GM23338 (cell line): ENCODE data around the gene BCDIN3D.

Experiments
- EZH2 ChIP-seq: fragments of 200-600 bp; sonication (generic); IDR thresholded peaks from one replicate; pipeline ENCODE4 v1.8.0; 2017; ENCODE audit warnings: antibody characterized with exemption, mild to moderate bottlenecking, low read depth; ENCODE audit not compliant: unreplicated experiment
- JUNB ChIP-seq: IDR thresholded peaks from one replicate; pipeline ENCODE4 v1.6.1; 2016; ENCODE audit warnings: antibody characterized with exemption; ENCODE audit not compliant: unreplicated experiment
- NANOG ChIP-seq: IDR thresholded peaks from 2 replicates; pipeline ENCODE4 v1.6.1; 2016; ENCODE audit warnings: antibody characterized with exemption, borderline replicate concordance
- POLR2AphosphoS5 ChIP-seq: IDR thresholded peaks from 2 replicates; pipeline ENCODE4 v1.6.1; 2016; ENCODE audit warnings: antibody characterized with exemption, low read depth
- REST ChIP-seq: IDR thresholded peaks from one replicate; pipeline ENCODE4 v1.6.1; 2018; ENCODE audit warnings: antibody characterized with exemption; ENCODE audit not compliant: unreplicated experiment
- ZNF331 ChIP-seq: fragments of 250-450 bp; sonication (Bioruptor Pico); IDR thresholded peaks from 2 replicates; pipeline ENCODE4 v1.5.0; 2020; ENCODE audit warnings: low read depth, mild to moderate bottlenecking, moderate library complexity
- TF ChIP-seq, protein P1 (sequence below), 2 experiments: fragments of 200-600 bp in 1 of 2; sonication (generic) in 1 of 2; conservative IDR thresholded peaks; 2 replicates each; pipeline versions ENCODE4 v1.5.1 to v1.6.1; 2016 to 2017; ENCODE audit warnings: antibody characterized with exemption in 2 of 2, low read depth in 2 of 2, mild to moderate bottlenecking in 2 of 2, moderate library complexity in 1 of 2

DNA sequence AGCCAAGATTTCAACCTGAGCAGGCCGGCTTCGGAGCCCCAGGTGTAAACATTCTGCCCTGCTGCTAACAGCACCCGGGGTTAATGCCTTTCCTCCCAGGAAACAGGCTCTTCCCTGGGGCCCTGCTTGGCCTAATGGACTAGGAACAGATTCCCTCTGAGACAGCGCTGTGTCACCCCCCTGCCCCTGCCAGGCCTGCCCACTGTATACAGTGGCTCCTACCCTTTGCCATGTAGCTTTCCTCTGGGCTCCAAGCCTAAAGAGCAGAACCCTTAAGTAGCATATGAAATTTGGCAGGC, 28.3 kb upstream of the BCDIN3D start:
- TF ChIP-seq, protein P1, sequence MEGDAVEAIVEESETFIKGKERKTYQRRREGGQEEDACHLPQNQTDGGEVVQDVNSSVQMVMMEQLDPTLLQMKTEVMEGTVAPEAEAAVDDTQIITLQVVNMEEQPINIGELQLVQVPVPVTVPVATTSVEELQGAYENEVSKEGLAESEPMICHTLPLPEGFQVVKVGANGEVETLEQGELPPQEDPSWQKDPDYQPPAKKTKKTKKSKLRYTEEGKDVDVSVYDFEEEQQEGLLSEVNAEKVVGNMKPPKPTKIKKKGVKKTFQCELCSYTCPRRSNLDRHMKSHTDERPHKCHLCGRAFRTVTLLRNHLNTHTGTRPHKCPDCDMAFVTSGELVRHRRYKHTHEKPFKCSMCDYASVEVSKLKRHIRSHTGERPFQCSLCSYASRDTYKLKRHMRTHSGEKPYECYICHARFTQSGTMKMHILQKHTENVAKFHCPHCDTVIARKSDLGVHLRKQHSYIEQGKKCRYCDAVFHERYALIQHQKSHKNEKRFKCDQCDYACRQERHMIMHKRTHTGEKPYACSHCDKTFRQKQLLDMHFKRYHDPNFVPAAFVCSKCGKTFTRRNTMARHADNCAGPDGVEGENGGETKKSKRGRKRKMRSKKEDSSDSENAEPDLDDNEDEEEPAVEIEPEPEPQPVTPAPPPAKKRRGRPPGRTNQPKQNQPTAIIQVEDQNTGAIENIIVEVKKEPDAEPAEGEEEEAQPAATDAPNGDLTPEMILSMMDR (conservative IDR thresholded peaks at IDR 0.05; ENCODE audit: low read depth in 2 of 2): no peak
- no peak for TF ChIP-seq JUNB
- TF ChIP-seq NANOG: no peak
- no peak for TF ChIP-seq POLR2AphosphoS5
- TF ChIP-seq REST: no peak
- no peak for TF ChIP-seq EZH2
- no peak for TF ChIP-seq ZNF331 (CRISPR knock-in tag)
